Kidney capillary endothelial cell (primary cell): ENCODE measurements around the gene RAPGEF6.
A peak's percentile ranks its signal among the peaks of the same experiment; 100 is the strongest.

Experiments used
- DNase-seq: peaks from one replicate; pipeline ENCODE4 v3.0.0-alpha.2; 2018; ENCODE audit warnings: low spot score

Gene RAPGEF6

GRCh38 chr5:131541071-131541470, 94.0 kb downstream of the RAPGEF6 start:
- DNase-seq: no peak

- no peak for DNase-seq
Measured at GRCh38 chr5:131539251-131539650, 95.8 kb downstream of the RAPGEF6 start.

- no peak for DNase-seq
Measured at GRCh38 chr5:131538177-131538593, 96.8 kb downstream of the RAPGEF6 start.

GRCh38 chr5:131536850-131537448, 98.1 kb downstream of the RAPGEF6 start:
- no peak for DNase-seq

GRCh38 chr5:131536211-131536826, 98.7 kb downstream of the RAPGEF6 start:
- DNase-seq: no peak

GRCh38 chr5:131534974-131535373, 100.1 kb downstream of the RAPGEF6 start:
- DNase-seq: no peak

- DNase-seq: no peak
Measured at GRCh38 chr5:131533836-131534235, 101.2 kb downstream of the RAPGEF6 start.

- DNase-seq: no peak
Measured at GRCh38 chr5:131532031-131532640, 102.9 kb downstream of the RAPGEF6 start.

GRCh38 chr5:131530706-131531331, 104.2 kb downstream of the RAPGEF6 start:
- no peak for DNase-seq

- no peak for DNase-seq
Measured at GRCh38 chr5:131528682-131529081, 106.3 kb downstream of the RAPGEF6 start.

- DNase-seq: no peak
Measured at GRCh38 chr5:131525805-131526204, 109.2 kb downstream of the RAPGEF6 start.

GRCh38 chr5:131524431-131524830, 110.6 kb downstream of the RAPGEF6 start:
- no peak for DNase-seq

- DNase-seq: no peak
Measured at GRCh38 chr5:131523500-131524185, 111.4 kb downstream of the RAPGEF6 start.

GRCh38 chr5:131521252-131521651, 113.8 kb downstream of the RAPGEF6 start:
- no peak for DNase-seq

- no peak for DNase-seq
Measured at GRCh38 chr5:131515348-131515747, 119.7 kb downstream of the RAPGEF6 start.

GRCh38 chr5:131514316-131515283, 120.4 kb downstream of the RAPGEF6 start:
- DNase-seq: peak; percentile 88

GRCh38 chr5:131513780-131514179, 121.2 kb downstream of the RAPGEF6 start:
- no peak for DNase-seq

GRCh38 chr5:131511934-131512333, 123.1 kb downstream of the RAPGEF6 start:
- DNase-seq: no peak

GRCh38 chr5:131509801-131510200, 125.2 kb downstream of the RAPGEF6 start:
- DNase-seq: no peak

GRCh38 chr5:131505237-131505908, 129.7 kb downstream of the RAPGEF6 start:
- no peak for DNase-seq

- no peak for DNase-seq
Measured at GRCh38 chr5:131496400-131496713, 138.7 kb downstream of the RAPGEF6 start.
